ENCODE results near the gene ADAMTS13. TPM values are rescaled to one million over a fixed set of nuclear protein-coding genes. Genes with fewer than 3 reads are reported as not detected.

Gene ADAMTS13
- polyA plus RNA-seq, 1 donor: 10.4 TPM

DNA sequence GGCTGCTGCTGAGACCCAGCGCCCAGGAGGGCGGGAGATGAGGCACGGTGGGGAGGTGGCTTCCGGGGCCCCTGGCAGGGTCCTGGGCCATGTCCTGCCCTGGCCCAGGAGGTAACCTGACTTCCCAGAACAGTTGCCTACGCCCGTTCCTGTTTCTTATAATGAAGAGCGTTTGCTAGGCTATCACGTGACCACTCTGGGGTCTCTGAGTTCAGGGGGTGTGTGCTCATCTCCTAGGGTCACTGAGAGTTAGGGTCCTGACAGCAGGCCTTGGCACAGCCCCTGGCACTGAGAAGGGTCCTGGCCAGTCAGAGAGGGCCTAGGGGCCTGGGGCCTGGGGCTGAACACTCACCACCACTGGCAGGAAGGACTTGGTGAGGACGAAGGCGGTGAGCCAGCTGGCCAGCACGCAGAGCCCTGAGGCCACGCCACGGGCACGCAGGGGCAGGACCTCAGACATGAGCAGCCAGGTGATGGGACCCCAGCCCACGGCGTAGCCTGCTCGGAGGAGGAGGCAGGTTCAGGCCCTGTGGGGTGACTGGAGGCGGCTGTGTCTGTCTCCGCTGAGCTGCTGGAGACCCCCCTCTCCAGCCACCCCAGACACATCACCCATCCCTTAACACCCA is 50.7 kb downstream of the ADAMTS13 start:
- no peak for DNase-seq

DNA sequence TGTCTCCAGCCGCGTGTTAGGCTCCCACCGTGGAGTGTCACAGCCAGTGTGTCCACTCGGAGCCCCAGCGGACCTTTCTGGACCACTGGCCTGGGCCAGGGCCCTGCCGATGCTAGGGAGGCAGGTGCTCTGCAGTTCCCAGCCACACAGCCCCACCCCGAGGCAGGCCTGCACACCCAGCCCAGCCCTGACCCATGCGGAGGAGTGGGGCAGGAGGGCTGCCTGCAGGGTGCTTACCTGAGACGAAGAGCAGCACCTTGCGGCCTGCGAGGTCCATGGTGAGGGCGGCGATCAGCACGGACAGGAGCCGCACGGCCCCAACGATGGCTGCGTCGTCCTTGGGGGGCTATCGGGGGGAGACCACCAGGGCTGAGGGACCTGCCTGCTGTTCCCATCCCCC is 51.6 kb downstream of the ADAMTS13 start:
- no peak for DNase-seq

DNA sequence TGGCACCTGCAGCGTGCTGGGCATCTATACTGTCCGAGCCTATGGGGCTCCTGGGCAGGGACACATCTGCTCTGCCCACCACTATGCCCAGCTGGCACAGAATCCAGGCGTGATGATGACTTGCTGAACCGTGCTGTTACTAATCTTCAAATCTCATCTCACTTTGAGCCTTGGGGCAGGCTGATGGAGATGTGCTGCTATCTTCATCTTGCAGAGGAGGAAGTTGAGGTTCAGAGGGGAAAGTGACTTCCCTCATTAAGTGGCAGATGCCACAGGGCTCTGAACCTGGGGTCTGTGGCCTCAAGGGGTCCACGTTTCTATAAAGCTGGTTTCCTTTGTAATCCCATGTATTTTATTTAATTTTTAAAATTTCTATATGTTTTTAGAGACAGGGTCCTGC is 52.0 kb downstream of the ADAMTS13 start:
- no peak for DNase-seq

DNA sequence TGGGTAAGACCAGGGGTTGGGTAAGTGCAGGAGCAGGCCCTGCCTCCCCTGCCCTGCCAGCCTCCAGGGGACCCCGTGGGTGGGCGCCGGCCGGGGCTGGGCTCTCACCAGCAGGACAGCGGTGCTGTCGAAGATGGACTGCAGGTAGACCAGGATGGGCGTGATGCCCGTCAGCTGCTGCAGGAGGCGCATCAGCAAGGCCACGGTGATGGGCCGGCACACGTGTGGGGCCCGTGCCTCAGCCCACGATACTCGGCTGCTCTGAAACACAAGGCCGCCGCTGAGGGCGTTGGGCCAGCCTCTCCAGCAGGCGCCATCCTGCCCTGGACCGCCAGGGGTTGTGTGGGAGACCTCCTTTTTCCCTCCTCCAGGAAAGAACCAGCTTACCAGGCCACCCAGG is 52.7 kb downstream of the ADAMTS13 start:
- no peak for DNase-seq

DNA sequence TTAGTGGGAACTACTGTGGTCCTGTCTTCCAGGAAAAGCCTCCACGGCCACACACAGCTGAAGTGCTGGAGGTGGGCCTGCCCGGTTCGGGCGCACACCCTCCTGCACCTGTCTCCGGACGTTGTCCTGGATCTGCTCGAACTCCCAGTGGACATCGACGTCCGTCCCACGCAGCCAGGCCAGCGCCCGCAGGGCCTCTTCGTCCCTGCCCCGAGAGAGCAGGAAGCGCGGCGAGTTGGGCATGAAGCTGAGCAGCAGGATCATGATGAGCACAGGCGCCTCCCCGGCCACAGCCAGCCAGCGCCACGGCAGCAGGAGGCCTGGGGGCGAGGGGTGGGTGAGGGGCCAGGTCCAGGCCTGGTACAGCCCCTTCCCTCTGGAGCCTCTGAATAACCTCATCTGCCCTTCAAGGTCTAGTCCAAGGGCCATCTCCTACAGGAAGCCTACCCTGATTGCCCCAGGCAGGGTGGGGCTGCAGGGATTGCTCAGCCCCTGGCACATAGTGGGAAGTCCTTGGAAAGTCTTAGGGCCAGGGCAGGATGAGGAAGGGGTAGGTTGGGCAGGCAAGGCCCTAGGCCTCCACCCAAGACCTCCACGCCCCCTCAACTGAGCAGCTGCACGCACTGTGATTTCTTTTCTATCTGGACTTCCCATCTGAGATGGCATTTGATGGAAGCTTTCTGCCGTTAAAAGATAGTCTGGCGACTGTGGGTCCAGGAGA is 53.3 kb downstream of the ADAMTS13 start:
- no peak for DNase-seq

DNA sequence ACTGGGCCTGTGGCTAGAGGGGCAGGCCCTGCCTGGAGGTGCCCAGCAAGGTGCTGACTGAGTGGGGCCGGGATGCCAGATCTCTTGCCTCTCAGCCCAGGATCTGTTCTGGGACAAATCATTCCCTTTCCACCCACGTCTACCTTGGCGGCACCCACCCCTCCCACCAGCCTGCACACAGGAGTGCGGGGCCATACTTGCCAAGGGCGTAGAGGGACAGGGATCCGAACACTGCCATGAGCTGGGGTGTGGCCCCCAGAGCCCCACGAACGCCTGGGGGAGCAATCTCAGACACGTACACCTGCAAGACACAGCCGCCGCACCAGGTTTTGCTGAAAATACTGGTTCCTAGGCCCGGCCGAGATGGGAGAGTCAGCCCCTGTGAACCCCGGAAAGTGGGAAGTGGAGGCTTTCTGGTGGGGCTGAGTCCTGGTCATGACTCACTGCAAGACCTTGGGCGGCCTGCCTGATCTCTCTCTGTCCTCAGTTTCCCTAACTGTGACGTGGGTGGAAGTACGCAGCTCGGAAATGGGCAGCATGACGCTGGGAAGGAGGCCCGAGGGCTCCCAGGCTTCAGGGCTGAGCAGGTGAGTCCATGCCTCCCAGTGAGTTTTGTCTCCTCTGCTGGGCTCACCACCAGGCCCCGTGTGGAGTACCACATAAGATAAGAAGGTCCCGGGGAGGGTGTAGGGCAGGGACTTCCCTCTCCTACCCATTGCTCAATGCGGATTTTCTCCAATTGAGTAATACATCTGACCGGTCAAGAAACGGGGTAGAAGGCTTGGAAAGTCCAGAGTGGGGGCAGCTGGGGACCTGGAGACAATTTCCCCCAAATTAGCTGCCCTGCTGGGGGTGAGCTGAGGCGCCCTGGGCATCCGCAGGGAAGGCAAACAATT is 54.1 kb downstream of the ADAMTS13 start:
- DNase-seq: no peak

DNA sequence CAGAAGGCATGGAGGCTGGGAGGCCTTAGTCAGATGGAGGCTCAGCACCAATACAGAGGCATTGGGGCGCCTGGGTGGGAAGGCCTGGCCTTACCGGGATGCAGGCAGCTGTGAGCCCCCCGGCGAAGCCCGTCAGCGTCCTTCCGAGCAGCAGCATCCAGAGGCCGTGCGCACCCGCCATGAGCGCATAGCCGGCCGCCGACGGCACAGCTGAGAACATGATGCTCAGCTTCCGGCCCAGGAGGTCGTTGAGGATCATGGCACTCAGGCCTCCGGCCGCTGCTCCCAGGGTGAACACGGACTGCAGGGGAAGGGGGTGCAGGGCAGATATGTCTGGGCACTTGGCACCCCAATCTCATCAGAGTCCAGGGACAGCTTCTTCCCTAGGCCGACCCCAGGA is 54.8 kb downstream of the ADAMTS13 start:
- DNase-seq: no peak

DNA sequence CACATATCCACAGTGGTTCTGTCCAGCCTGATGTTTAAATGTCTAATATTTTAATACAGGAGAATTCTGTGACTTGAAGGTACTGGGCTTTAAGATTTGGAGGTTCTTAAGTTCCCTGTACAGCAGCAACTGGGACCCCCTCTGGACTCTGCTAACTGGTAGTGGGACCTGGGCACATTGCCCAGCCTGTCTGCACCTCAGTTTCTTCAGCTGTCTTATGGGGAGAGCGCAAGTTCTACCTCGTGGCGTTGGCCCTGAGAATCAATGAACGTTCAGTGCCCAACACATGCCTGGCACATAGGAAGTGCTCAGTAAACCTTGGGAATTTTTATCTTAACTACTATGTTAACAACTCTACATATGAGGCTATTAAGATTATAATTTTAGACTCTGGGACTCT is 55.3 kb downstream of the ADAMTS13 start:
- no peak for DNase-seq

DNA sequence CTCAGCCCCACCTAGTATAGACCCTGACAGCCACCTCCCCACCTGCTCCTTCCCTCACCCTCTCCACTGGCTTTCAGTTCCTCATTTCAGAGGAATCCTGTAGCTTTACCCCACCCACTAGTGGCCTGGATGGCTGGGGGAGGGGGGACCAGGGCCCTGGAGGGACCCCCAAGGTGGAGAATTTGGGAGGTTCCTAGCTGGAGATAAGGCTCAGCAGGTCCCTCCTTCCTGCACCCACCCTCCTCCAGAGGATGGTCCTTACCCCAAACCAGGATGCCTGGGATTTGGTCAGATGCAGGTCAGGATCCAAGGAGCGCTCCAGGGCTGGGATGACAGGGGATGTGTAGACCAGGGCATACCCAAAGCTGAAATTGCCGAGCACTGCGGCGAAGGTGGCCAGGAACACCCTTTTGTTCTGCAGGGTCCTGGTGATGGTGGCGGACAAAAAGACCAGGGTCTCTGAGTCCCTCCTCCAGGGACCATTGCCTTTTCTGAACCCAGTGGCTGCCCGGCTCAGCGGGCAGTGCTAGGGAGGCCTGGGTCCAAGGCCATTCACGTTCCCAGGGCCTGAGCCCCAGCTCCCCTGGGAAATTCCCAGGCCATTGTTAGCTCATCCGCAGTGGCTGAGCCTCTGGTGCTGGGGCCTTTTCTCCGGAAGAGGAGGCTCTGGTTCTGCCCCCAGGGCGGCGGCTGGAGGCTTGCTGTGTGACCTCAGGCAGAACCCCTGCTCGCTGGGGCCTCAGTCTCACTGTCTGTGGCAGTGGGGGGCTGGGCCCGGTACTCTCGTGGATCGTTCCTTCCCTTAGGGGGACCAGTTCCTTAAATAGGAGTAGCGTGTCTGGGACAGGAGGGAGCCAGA is 56.1 kb downstream of the ADAMTS13 start:
- DNase-seq: no peak

DNA sequence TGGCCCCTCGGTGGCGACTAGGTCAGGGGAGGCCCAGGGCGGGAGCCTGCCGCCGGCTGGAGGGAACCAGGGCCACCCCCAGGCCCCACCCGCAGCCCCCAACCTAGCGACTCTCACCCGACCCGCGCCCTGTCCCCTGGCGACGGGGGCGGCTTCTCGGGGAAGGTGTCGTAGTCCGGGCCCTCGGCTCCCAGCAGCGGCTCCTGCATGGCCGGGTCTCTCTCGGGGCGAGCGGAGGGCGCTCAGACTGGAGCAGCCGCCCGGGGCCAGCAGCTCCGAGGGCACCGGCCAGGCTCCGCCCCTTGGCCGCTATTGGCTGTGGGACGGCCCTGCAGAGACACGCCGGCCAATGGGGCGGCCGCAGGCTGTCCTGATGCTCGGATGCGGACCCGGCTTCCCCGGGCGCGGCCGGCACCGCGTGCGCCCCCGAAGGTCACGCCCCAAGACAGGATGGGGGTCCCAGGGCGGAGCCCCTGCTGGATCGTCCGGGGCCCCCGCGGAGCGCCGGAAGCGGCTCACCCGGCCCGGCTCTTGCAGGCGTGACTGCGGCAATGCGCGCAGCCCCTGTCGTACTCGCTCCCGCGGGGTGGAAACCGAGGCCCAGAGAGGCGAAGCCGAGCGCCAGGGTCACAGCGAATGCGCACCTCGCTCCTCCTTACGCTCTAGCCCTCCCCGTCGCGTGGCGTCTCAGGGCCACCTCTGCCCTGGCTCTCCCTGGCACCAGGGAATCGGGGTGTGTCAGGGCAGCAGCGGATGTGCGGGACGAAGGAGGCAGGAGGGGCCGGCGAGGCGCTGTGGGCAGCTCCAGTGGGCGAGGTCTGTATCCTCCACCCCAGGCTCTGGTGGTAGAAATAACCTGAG is 56.9 kb downstream of the ADAMTS13 start, which contains the start of gene SLC2A6:
Gene SLC2A6, minus strand, starts transcription at position 249 of the 861 bp plus-strand sequence. Its CDS starts 40 bp downstream, at position 209.
- peak; percentile 82 for DNase-seq

DNA sequence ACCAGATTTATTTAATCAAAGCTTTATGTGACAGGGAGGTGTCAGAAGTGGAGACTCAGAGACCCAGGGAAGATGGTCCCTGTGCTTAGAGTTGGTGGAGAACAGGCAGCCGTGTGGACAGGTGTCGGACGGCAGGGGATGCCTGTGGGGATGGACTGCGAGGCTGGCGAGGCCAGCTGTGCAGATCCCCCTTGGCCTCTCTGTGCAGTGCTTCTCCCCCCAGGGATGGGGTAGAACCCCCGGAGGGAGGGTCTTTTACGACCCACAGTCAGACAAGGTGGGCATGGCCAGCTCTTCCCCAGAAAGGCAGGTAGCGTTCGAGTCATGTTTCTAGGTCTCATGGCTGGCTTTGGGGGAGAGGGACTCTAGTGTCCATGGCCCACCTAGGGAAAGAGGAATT is 61.4 kb downstream of the ADAMTS13 start:
- DNase-seq: no peak

DNA sequence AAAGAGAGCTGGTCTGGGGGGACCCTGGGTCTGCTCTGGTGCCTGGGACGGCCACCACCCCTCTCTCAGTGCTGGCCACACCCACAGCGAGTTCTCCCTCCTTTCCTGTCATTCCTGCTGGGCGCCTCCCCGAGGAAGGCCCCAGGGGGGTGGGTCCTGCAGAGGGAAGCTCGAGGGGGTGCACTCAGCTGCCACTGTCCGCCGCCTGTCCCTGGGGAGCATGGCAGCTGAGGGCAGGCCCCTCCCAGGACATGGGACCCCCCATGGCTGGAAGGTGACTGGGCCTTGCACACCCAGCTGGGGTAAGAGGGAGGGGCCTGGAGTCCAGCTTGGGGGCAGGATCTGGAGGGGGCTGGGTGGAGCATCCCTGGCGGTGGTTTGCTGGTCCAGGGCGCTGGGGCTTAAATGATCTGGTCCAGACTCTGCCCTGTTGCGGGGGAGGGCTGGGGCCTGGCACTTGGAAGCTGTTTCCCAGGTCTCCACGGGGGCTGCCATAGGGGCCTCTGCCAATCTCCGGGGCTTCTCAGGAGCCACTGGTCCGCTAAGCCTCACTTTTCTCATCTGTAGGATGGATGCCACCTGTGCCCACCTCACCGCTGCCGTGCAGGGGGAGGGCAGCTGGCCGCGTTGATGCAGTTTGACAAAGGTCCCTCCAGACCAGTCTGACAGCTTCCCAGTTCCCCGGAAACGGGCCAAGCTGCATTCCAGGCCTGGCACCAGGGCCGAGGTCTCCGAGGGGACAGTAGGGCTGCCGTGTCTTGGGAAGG is 62.7 kb downstream of the ADAMTS13 start:
- no peak for DNase-seq

DNA sequence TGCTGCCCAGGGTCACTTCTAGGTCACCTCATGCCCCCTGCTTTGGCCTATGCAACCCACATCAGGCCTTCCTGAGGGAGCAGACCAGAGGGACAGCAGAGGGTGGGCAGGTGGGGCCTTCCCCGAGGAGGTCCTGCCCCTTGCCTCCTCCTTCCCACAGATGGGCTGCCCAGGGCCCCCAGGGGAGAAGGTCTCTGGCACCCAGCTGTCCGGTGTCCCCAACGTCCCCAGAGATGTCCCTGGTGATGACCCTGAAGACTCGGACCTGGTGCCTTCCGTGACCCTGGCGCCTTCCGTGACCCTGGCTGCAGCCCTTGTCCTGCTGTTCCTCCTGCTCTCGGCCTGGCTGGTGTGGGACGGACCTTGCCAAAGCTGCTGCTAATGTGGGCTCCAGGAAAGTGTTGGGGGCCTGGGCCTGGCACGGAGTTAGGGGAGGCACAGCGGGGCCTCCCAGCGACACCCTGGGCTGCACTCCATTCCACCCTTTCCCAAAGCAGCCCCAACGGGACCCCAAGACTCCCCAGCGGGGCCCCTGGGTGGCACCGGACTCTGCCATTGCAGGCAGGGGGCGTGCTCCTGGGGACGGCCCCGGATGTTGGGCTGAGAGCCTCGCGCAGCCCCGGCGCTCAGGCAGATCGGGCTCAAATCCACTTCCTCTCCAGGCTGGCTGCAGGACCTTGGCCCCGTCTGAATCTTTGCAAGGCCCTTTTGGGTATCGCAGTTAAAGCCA is 63.5 kb downstream of the ADAMTS13 start:
- no peak for DNase-seq

DNA sequence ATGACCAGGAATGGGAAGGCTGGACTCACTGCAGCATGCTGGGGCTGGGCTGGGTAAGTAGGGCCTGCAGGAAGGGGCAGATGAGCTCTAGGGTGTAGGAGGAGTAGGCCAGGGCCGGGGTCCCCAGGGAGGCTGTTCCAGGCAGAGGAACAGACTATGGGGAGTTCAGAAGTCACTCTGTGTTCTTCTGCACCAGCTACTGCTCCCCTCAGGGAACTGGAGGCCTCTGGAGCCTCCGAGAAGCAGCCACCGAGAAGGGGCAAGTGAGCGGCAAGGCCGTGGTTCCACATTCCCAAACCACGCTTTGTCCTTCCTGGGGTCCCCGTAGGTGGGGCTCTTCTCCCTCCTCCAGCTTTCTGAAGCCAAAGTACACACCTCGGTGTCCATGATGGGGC is 65.2 kb downstream of the ADAMTS13 start:
- no peak for DNase-seq

DNA sequence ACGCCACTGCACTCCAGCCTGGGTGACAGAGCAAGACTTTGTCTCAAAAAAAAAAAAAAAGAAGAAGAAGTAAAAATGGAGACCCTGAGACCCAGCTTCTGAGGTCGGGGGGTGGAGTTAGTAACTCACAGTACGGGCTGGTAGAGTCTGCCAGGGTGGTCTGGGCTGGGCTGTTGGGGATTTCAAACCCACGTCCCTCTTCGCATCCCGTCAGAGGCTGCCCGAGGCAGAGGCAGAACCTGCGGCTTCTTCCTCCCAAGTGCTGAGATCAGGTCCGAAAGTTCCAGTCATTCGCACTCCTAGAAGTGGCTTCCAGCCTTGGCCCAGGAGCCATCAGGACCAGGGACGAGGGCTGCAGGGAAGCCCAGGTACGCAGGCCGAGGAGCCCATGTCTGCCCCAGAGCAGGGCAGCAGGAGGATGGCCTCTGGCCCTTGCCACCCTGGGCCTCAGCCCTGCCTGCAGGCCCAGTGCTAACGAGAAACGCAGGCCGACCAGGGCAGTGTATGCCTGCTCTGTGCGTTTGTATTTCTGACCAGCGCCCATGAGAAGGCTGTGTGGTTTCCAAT is 66.6 kb downstream of the ADAMTS13 start:
- DNase-seq: no peak

DNA sequence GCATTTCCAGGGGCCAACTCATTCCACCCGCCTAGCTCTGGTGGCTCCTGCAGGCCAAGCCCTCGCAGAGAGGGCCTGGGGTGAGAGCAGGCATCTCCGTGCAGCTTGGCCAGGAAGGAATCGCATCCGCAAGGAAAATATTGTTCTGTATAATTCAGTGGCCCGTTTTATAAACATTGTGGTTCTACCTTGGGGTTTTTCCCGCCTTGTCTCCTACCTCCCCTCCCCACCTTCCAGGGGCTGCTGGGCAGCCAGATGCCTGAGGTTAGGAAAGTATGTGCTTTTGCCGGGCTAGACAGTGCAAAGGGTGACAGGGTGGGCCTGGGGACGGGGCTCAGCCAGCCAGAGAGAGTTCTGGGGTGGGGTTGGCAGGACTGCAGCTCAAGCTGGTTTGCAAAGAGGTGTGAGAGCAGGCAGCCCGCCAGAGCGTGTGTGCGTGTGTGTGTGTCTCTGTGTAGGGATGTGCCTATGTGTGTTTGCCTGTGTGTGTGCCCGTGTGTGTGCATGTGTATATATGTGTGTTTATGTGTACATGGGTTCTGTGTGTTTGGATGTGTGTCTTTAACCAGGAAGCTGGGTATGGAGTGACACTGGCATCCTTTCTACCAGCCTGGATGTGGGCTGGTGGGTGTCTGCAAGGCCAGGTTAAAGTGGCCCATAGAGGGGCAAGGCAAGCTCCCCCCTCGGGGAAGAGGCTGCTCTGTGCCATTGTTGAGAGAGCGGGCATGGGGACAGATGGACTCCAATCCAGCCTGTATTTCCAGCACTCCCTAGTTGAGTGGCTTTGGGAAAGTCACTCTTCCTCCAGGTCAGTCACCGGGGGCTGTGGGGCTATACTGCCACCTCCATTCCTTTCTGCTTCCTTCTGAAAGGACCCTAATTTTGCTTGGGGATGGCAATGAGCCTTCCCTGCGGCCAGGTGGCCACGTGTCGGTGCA is 67.4 kb downstream of the ADAMTS13 start:
- DNase-seq: no peak

DNA sequence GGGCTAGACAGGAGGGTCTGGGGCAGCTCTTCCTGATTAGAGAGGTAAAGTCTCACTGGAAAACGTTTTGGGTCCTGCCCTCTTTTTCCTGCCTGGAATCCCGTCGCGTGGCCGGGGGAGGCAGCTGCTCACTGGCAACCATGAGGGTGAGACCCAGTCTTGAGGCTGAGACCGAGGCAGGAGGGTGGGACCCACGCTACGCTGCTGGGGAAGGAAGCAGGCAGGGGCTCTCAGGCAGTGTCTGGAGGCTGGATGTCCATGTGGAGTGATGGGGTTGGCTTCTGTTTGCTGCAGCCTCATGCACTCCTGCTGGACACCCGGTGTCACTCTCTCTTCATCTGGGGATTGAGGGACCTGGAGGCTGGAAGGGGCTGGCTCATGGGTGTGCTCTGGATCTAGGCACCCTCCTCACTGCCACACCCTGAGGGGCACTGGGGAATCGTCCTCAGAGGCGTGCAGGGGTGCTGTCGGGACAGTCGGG is 68.1 kb downstream of the ADAMTS13 start:
- DNase-seq: no peak
